ENCODE data around the gene IL23A.
A peak's percentile ranks its signal among the peaks of the same experiment; 100 is the strongest.

IL23A gene

DNA sequence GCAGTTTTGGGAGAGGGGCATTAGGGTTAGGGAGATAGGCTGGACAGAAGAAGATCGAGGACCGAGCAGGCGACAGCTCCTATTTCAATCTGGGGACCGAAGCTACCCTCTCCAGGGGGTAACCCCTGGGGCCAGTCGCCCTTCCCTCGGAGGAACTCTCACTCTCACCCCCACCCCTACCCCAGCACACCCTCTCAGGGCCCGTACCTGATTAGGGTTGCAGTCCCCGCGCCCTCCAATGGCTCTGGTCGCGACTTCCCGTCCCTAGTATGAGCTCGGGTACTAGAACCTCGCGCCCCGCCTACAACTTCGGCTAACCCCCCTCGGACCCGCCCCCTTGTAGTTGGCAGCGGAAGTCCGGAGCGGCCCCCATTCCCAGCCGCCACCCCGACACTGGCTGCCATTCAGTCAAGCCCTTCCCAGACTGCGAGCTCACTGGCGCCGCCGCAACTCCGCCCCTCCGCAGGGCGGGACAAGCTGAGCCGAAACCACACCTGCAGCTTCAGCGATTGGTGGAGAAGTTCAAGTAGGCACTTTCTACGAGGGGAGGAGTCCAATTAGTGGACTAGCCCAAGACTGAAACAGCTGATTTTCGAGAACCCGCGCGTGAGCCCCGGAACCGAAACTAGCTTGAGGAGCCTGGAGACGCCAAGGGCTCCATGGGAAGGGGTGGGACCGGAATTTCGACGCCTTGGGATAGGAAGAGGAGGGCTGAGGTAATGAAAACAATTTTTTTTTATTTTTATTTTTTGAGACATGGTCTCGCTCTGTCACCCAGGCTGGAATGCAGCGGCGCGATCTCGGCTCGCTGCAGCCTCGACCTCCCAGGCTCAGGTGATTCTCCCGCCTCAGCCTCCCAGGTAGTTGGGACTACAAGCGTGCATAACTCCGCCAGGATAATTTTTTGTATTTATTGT is 21.4 kb downstream of the IL23A start, which contains the start of gene STAT2:
TSS of gene STAT2 (minus strand) at position 257 of the 917 bp plus-strand sequence. CDS start 3,536 bp downstream, outside the sequence.
- peak within 1 kb of the TSS; percentile 92 for H2AFZ ChIP-seq
- peak within 1 kb of the TSS; percentile 51 for H3K9ac ChIP-seq
- H3K4me1 ChIP-seq, result peaks cover 3% of the 10 kb centered on the region
- peak within 1 kb of the TSS; percentile 96 for H3K4me3 ChIP-seq (ENCODE audit: low read depth, low read length)
- no peaks in the 10 kb centered on the region for H3K27me3 ChIP-seq (ENCODE audit: control insufficient read depth, insufficient read depth, low read length)
- H3K9me3 ChIP-seq (ENCODE audit: control insufficient read depth, low read length), result no peaks in the 10 kb centered on the region
- H3K27ac ChIP-seq, result peak within 1 kb of the TSS; percentile 92
- no peaks in the 10 kb centered on the region for H3K79me2 ChIP-seq
- H3K4me2 ChIP-seq (ENCODE audit: low read length), result peak within 1 kb of the TSS; percentile 93
- H3K36me3 ChIP-seq (ENCODE audit: control insufficient read depth, insufficient read depth, low read length), result no peaks in the 10 kb centered on the region
- TF ChIP-seq, protein P1, sequence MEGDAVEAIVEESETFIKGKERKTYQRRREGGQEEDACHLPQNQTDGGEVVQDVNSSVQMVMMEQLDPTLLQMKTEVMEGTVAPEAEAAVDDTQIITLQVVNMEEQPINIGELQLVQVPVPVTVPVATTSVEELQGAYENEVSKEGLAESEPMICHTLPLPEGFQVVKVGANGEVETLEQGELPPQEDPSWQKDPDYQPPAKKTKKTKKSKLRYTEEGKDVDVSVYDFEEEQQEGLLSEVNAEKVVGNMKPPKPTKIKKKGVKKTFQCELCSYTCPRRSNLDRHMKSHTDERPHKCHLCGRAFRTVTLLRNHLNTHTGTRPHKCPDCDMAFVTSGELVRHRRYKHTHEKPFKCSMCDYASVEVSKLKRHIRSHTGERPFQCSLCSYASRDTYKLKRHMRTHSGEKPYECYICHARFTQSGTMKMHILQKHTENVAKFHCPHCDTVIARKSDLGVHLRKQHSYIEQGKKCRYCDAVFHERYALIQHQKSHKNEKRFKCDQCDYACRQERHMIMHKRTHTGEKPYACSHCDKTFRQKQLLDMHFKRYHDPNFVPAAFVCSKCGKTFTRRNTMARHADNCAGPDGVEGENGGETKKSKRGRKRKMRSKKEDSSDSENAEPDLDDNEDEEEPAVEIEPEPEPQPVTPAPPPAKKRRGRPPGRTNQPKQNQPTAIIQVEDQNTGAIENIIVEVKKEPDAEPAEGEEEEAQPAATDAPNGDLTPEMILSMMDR (IDR thresholded peaks at IDR 0.05), result no peak

DNA sequence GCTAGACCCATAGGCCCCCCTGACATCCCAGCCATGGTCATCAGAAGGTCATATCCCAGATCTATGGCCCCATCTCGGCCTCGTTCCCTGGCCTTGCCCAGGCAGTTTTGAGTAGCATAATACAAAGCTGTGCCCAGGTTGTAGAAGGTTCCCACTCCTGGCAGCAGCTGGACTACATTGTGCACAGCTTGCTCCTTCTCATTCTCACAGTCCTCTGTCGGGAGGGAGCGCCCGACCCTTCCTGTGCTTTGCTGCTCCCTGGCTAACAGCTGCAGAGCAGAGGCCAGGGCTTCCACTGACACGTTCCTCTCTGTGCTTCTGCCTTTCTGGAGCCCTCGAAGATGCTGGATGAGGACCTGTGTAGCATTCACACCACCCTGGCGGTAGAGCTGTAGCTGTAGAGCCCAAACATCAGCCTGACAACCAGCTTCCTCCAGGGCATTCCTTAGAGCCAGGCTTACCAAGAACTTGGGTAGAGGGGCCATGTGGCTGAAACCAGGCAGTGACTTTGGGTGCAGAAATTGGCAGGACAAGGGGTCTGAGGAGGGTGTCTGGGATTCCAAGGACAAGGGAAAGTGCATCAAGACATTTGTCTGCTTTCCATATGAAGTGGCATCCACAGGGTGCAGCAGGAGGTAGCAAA is 22.9 kb downstream of the IL23A start:
- Histone ChIP-seq H3K27ac (peak overlapping the region; percentile 92), H3K4me3 (ENCODE audit: low read depth, low read length) (no peak overlapping the region), H3K27me3 (ENCODE audit: control insufficient read depth, insufficient read depth, low read length) (no peaks in the 10 kb centered on the region), H2AFZ (peak overlapping the region; percentile 92), H3K4me1 (peaks cover 3% of the 10 kb centered on the region), H3K9ac (no peak overlapping the region), H3K36me3 (ENCODE audit: control insufficient read depth, insufficient read depth, low read length) (no peaks in the 10 kb centered on the region), H3K4me2 (ENCODE audit: low read length) (no peak overlapping the region), H3K79me2 (no peaks in the 10 kb centered on the region), H3K9me3 (ENCODE audit: control insufficient read depth, low read length) (no peaks in the 10 kb centered on the region)
- TF ChIP-seq, protein P1 (IDR thresholded peaks at IDR 0.05), result no peak

DNA sequence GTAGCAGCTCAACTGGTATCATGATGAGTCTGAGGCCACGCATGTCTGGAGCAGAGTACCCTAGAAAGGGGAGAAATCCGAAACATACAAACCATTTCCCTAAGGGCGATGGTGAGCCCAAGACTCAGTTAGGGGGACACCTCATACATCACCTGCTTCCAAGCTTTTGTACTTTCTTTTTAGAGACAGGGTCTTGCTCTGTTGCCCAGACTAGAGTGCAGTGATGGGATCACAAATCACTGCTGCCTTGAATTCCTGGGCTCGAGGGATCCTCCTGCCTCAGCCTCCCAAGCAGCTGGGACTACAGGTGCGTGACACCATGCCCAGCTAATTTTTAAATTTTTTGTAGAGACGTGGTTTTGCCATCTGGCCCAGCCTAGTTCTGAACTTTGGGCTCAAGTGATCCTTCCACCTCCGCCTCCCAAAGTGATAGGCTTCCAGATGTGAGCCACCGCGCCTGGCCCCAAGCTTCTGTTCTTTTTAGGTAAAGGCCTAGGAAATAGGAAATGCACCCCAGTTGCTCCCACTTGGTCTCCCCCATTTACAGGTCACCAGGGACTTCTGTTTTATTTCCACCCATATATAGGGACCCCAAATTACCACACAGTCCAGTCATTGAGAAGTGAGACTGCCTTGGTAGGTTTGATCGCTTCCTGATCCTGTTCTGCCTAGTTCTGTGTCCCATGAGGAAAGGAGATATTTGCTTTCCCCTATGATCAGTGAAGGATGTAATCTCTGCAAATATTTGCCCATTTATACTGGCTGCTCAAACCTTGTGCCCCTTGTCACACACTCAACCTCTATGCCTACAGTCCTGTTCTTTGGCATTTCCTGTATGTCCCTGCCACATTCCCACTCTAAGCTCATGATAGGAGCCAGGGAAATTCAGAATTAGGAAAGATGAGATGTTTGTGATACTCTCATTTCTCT is 23.7 kb downstream of the IL23A start, which contains the start of gene APOF:
TSS of gene APOF (minus strand) at position 728 of the 930 bp plus-strand sequence. CDS start at position 616, 112 bp downstream.
- Histone ChIP-seq H3K9ac (no peak within 1 kb of the TSS), H3K36me3 (ENCODE audit: control insufficient read depth, insufficient read depth, low read length) (no peaks in the 10 kb centered on the region), H3K27me3 (ENCODE audit: control insufficient read depth, insufficient read depth, low read length) (no peaks in the 10 kb centered on the region), H3K27ac (no peak within 1 kb of the TSS), H3K4me2 (ENCODE audit: low read length) (no peak within 1 kb of the TSS), H2AFZ (peak within 1 kb of the TSS; percentile 92), H3K4me3 (ENCODE audit: low read depth, low read length) (no peak within 1 kb of the TSS), H3K79me2 (no peaks in the 10 kb centered on the region), H3K4me1 (peaks cover 3% of the 10 kb centered on the region), H3K9me3 (ENCODE audit: control insufficient read depth, low read length) (no peaks in the 10 kb centered on the region)
- TF ChIP-seq, protein P1 (IDR thresholded peaks at IDR 0.05), result no peak

DNA sequence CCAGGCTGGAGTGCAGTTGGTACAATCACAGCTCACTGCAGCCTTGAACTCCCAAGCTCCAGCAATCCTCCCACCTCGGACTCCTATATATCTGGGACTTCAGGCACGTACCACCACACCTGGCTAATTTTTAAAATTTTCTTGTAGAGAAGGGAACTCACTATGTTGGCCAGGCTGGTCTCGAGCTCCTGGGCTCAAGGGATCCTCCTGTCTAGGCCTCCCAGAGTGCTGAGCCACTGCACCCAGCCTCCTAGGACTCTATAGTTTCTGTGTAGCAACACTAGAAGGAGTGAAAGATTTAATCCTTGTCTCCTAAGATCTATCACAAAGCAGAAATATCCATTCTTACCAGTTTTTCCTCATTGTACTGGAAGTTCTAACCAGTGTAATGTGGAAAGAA is 28.3 kb downstream of the IL23A start:
- H3K9me3 ChIP-seq (ENCODE audit: control insufficient read depth, low read length), result no peaks in the 10 kb centered on the region
- H3K4me3 ChIP-seq (ENCODE audit: low read depth, low read length), result no peak overlapping the region
- H3K4me2 ChIP-seq (ENCODE audit: low read length), result no peak overlapping the region
- no peaks in the 10 kb centered on the region for H3K36me3 ChIP-seq (ENCODE audit: control insufficient read depth, insufficient read depth, low read length)
- H3K27me3 ChIP-seq (ENCODE audit: control insufficient read depth, insufficient read depth, low read length), result no peaks in the 10 kb centered on the region
- H3K9ac ChIP-seq, result no peak overlapping the region
- no peak overlapping the region for H3K27ac ChIP-seq
- no peaks in the 10 kb centered on the region for H3K4me1 ChIP-seq
- H3K79me2 ChIP-seq, result no peaks in the 10 kb centered on the region
- no peak overlapping the region for H2AFZ ChIP-seq
- TF ChIP-seq, protein P1 (IDR thresholded peaks at IDR 0.05), result no peak
